ENCODE data around the gene EXOSC10. TPM values are rescaled to one million over a fixed set of nuclear protein-coding genes. Genes with fewer than 3 reads are reported as not detected.
"Not testable (repeated sequence)": the region's sequence is repeated elsewhere in the genome, so short reads cannot be mapped to it uniquely, and the experiment has no call there.

EXOSC10 gene
- total RNA-seq, 1 donor from 2014 or later: 64.1 TPM

GRCh38 chr1:11024874-11025203 lies 74.8 kb downstream of the EXOSC10 start:
- Histone ChIP-seq H3K4me3 (ENCODE audit: low read depth, low read length) (no peak overlapping the region), H3K27me3 (ENCODE audit: control insufficient read depth, insufficient read depth, low read length) (no peaks in the 10 kb centered on the region), H3K36me3 (ENCODE audit: control insufficient read depth, insufficient read depth, low read length) (no peaks in the 10 kb centered on the region)
- no peak for DNase-seq (ENCODE audit: low read depth)
- TF ChIP-seq CTCF (IDR thresholded peaks at IDR 0.05; ENCODE audit: insufficient read depth, low read length, poor library complexity, severe bottlenecking): no peak

- TF ChIP-seq CTCF (IDR thresholded peaks at IDR 0.05; ENCODE audit: insufficient read depth, low read length, poor library complexity, severe bottlenecking): no peak
- Histone ChIP-seq H3K4me3 (ENCODE audit: low read depth, low read length) (no peak overlapping the region), H3K36me3 (ENCODE audit: control insufficient read depth, insufficient read depth, low read length) (no peaks in the 10 kb centered on the region), H3K27me3 (ENCODE audit: control insufficient read depth, insufficient read depth, low read length) (no peaks in the 10 kb centered on the region)
- no peak for DNase-seq (ENCODE audit: low read depth)
Measured at GRCh38 chr1:11024154-11024873, 75.4 kb downstream of the EXOSC10 start.

- TF ChIP-seq CTCF (IDR thresholded peaks at IDR 0.05; ENCODE audit: insufficient read depth, low read length, poor library complexity, severe bottlenecking): no peak
- H3K4me3 ChIP-seq (ENCODE audit: low read depth, low read length): no peak overlapping the region
- DNase-seq (ENCODE audit: low read depth): no peak
- H3K27me3 ChIP-seq (ENCODE audit: control insufficient read depth, insufficient read depth, low read length): no peaks in the 10 kb centered on the region
- H3K36me3 ChIP-seq (ENCODE audit: control insufficient read depth, insufficient read depth, low read length): peaks cover 1% of the 10 kb centered on the region
Measured at GRCh38 chr1:11023201-11023600, 76.5 kb downstream of the EXOSC10 start.

DNA sequence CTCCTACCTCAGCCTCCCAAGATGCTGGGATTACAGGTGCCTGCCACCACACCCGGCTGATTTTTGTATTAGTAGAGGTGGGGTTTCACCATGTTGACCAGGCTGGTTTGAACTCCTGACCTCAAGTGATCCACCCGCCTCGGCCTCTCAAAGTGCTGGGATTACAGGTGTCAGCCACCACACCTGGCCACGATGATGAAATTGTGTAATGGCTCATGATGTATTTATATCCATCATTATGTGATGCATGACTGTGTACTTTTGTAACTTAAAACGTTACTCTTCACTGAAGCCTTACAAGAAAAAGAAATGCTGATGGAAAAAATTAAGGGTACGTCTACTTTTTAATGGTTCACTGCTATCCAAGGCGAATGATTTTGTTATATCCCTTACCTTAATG lies 79.7 kb downstream of the EXOSC10 start:
- H3K27me3 ChIP-seq (ENCODE audit: control insufficient read depth, insufficient read depth, low read length): no peaks in the 10 kb centered on the region
- H3K36me3 ChIP-seq (ENCODE audit: control insufficient read depth, insufficient read depth, low read length): peaks cover 1% of the 10 kb centered on the region
- no peak for DNase-seq (ENCODE audit: low read depth)
- no peak overlapping the region for H3K4me3 ChIP-seq (ENCODE audit: low read depth, low read length)
- TF ChIP-seq CTCF (IDR thresholded peaks at IDR 0.05; ENCODE audit: insufficient read depth, low read length, poor library complexity, severe bottlenecking): no peak

DNA sequence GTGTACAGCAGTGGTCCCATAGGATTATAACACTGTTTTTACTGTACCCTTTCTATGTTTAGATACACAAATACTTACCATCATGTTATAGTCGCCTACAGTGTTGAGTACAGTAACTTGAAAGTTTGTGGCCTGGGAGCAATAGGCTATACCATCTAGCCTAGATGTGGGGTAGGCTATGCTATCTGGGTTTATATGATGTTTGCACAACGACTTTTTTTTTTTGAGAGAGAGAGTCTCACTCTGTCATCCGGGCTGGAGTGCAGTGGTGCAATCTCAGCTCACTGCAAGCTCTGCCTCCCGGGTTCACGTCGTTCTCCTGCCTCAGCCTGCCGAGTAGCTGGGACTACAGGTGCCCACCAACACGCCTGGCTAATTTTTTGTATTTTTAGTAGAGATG lies 80.3 kb downstream of the EXOSC10 start:
- not testable (repeated sequence) for H3K36me3 ChIP-seq (ENCODE audit: control insufficient read depth, insufficient read depth, low read length); DNase-seq (ENCODE audit: low read depth); H3K27me3 ChIP-seq (ENCODE audit: control insufficient read depth, insufficient read depth, low read length); H3K4me3 ChIP-seq (ENCODE audit: low read depth, low read length)

Other genes starting within 250 kb of the EXOSC10 start
- gene TARDBP, start 87.2 kb downstream of the EXOSC10 start, total RNA-seq: 66.5 and 71.2 TPM in 2 replicates
- gene MASP2, start 52.6 kb downstream of the EXOSC10 start, total RNA-seq: 0.55 TPM in 1 of 2 replicates, not detected in the other
- gene SRM, start 39.9 kb downstream of the EXOSC10 start, total RNA-seq: 75.0 and 75.4 TPM in 2 replicates
- not detected in 2 replicates for gene ANGPTL7, start 89.5 kb upstream of the EXOSC10 start, total RNA-seq
- 41.3 and 48.1 TPM in 2 replicates for gene MTOR, start 162.7 kb upstream of the EXOSC10 start, total RNA-seq
- gene UBIAD1, start 173.3 kb upstream of the EXOSC10 start, total RNA-seq: 10.9 and 16.0 TPM in 2 replicates